ENCODE results near the gene SYCP1. TPM values are rescaled to one million over a fixed set of nuclear protein-coding genes. Genes with fewer than 3 reads are reported as not detected.
"Not testable (repeated sequence)": the region's sequence is repeated elsewhere in the genome, so short reads cannot be mapped to it uniquely, and the experiment has no call there.

The SYCP1 gene, protein sequence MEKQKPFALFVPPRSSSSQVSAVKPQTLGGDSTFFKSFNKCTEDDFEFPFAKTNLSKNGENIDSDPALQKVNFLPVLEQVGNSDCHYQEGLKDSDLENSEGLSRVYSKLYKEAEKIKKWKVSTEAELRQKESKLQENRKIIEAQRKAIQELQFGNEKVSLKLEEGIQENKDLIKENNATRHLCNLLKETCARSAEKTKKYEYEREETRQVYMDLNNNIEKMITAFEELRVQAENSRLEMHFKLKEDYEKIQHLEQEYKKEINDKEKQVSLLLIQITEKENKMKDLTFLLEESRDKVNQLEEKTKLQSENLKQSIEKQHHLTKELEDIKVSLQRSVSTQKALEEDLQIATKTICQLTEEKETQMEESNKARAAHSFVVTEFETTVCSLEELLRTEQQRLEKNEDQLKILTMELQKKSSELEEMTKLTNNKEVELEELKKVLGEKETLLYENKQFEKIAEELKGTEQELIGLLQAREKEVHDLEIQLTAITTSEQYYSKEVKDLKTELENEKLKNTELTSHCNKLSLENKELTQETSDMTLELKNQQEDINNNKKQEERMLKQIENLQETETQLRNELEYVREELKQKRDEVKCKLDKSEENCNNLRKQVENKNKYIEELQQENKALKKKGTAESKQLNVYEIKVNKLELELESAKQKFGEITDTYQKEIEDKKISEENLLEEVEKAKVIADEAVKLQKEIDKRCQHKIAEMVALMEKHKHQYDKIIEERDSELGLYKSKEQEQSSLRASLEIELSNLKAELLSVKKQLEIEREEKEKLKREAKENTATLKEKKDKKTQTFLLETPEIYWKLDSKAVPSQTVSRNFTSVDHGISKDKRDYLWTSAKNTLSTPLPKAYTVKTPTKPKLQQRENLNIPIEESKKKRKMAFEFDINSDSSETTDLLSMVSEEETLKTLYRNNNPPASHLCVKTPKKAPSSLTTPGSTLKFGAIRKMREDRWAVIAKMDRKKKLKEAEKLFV
- not detected in 2 replicates for total RNA-seq (ENCODE audit: low replicate concordance)
- long read RNA-seq = 0 reads

GRCh38 chr1:114854693-114855320 lies at the start of gene SYCP1:
SYCP1 (plus strand) TSS chr1:114854863; CDS start chr1:114855465, 602 bp downstream.
- Mint-ChIP-seq H3K27me3 (peaks cover 24% of the 10 kb centered on the region), H3K36me3 (no peaks in the 10 kb centered on the region), H3K9me3 (peaks cover 7% of the 10 kb centered on the region), H3K4me3 (peak within 1 kb of the TSS; percentile 43), H3K27ac (no peak within 1 kb of the TSS), H3K4me1 (ENCODE audit: unreplicated experiment) (no peaks in the 10 kb centered on the region)
- no peak for TF ChIP-seq CTCF (conservative IDR thresholded peaks at IDR 0.05)
- DNase-seq (ENCODE audit: extremely low spot score, unreplicated experiment) = no peak

DNA sequence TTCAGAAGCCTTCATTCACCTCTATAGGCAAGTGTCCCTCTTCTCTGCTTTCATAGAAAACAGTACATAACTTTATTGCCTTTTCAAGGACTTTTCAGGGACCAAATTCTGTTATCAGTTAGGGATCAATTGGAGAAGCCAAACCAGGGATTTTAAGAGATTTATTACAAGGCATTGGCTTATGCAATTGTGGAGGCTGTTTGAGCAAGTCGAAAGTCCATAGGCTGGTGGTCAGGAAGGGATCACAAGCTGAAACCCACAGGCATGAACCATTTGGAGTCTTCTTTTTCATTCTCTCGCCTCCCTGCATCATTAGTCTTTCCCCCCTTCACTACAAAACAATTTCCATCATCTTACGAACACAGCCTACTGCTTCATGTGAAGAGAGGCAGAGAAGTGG lies 34.8 kb upstream of the SYCP1 start:
- no peak overlapping the region for H3K4me3 Mint-ChIP-seq
- H3K27ac Mint-ChIP-seq = no peak overlapping the region
- no peaks in the 10 kb centered on the region for H3K4me1 Mint-ChIP-seq (ENCODE audit: unreplicated experiment)
- no peaks in the 10 kb centered on the region for H3K27me3 Mint-ChIP-seq
- peaks cover 5% of the 10 kb centered on the region for H3K9me3 Mint-ChIP-seq
- no peaks in the 10 kb centered on the region for H3K36me3 Mint-ChIP-seq
- no peak for DNase-seq (ENCODE audit: extremely low spot score, unreplicated experiment)
- TF ChIP-seq CTCF (conservative IDR thresholded peaks at IDR 0.05) = no peak

GRCh38 chr1:114820392-114820791 lies 34.3 kb upstream of the SYCP1 start:
- Mint-ChIP-seq H3K4me1 (ENCODE audit: unreplicated experiment) (no peaks in the 10 kb centered on the region), H3K4me3 (no peak overlapping the region), H3K9me3 (peaks cover 5% of the 10 kb centered on the region), H3K36me3 (no peaks in the 10 kb centered on the region), H3K27me3 (no peaks in the 10 kb centered on the region), H3K27ac (no peak overlapping the region)
- no peak for DNase-seq (ENCODE audit: extremely low spot score, unreplicated experiment)
- TF ChIP-seq CTCF (conservative IDR thresholded peaks at IDR 0.05) = no peak

DNA sequence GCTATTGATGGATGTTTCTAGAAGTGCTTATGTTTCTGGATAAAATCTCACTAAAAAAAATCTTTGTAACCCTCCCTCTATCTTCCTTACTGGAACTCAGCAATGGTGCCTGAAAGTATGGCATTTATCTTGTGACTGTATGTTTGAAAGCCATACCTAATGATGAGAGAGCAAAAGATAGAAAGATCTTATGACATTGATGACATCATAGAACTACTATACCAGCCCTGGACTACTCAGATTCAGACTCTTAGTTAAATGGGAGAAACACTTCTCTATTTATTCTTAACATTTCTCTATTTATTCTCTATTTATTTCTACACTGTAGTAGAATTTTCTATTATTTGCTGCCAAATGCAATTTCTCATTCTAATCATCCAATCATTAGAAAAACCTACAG lies 32.7 kb upstream of the SYCP1 start:
- no peaks in the 10 kb centered on the region for H3K4me1 Mint-ChIP-seq (ENCODE audit: unreplicated experiment)
- peaks cover 5% of the 10 kb centered on the region for H3K9me3 Mint-ChIP-seq
- H3K27me3 Mint-ChIP-seq = no peaks in the 10 kb centered on the region
- TF ChIP-seq CTCF (conservative IDR thresholded peaks at IDR 0.05) = no peak
- no peak for DNase-seq (ENCODE audit: extremely low spot score, unreplicated experiment)
- no peak overlapping the region for H3K27ac Mint-ChIP-seq
- no peaks in the 10 kb centered on the region for H3K36me3 Mint-ChIP-seq
- no peak overlapping the region for H3K4me3 Mint-ChIP-seq

DNA sequence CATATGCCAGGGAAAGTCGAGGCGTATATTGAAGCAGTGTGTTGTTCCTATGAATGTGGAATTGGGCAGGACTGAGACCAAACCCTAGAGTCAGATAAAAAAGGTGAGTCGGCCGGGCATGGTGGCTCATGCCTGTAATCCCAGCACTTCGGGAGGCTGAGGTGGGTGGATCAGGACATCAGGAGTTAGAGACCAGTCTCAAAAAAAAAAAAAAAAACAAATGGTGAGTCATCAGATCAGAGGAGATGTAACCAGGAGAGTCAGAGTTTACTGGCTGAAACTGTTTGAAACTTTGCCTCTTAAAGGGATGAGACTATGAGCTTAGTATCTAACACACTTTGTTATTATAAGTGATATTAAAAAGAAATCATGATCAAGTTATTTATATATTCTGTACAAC lies 26.4 kb upstream of the SYCP1 start:
- Mint-ChIP-seq H3K27me3 (no peaks in the 10 kb centered on the region), H3K27ac (no peak overlapping the region)

GRCh38 chr1:114830075-114830474 lies 24.6 kb upstream of the SYCP1 start:
- H3K27ac Mint-ChIP-seq; H3K4me1 Mint-ChIP-seq (ENCODE audit: unreplicated experiment); DNase-seq (ENCODE audit: extremely low spot score, unreplicated experiment); H3K36me3 Mint-ChIP-seq; H3K9me3 Mint-ChIP-seq; H3K27me3 Mint-ChIP-seq; H3K4me3 Mint-ChIP-seq: not testable (repeated sequence)

More for the DNA sequence above, 26.4 kb upstream of the SYCP1 start:
- no peak for DNase-seq (ENCODE audit: extremely low spot score, unreplicated experiment)
- Mint-ChIP-seq H3K4me1 (ENCODE audit: unreplicated experiment) (no peaks in the 10 kb centered on the region), H3K4me3 (no peak overlapping the region), H3K36me3 (no peaks in the 10 kb centered on the region), H3K9me3 (no peaks in the 10 kb centered on the region)
- TF ChIP-seq CTCF (conservative IDR thresholded peaks at IDR 0.05) = no peak

Measured in type B pancreatic cell (in vitro differentiated cells).